Measurements from ENCODE around the gene GLRX5.
A peak's percentile ranks its signal among the peaks of the same experiment; 100 is the strongest.

DNA sequence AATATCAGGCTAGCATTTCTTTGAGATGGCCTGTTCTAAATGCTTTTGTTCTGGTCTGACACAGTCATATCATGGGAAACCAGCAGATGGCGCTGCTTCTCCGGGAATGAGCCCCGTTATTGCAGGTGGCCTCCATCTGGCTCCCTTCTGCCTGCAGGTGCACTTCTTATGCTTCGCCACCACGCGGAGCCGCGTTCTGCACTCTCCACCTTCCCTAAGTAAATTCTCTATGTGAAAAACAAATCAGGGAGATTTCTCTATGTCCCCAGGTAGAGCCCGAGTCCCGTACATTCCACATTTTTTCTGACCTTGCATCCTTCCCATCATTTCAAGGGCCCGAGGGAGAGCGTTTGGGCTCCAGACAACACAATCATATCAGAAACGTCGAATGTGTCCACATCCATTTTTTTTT is 26.2 kb downstream of the GLRX5 start:
- TF ChIP-seq, protein P1, sequence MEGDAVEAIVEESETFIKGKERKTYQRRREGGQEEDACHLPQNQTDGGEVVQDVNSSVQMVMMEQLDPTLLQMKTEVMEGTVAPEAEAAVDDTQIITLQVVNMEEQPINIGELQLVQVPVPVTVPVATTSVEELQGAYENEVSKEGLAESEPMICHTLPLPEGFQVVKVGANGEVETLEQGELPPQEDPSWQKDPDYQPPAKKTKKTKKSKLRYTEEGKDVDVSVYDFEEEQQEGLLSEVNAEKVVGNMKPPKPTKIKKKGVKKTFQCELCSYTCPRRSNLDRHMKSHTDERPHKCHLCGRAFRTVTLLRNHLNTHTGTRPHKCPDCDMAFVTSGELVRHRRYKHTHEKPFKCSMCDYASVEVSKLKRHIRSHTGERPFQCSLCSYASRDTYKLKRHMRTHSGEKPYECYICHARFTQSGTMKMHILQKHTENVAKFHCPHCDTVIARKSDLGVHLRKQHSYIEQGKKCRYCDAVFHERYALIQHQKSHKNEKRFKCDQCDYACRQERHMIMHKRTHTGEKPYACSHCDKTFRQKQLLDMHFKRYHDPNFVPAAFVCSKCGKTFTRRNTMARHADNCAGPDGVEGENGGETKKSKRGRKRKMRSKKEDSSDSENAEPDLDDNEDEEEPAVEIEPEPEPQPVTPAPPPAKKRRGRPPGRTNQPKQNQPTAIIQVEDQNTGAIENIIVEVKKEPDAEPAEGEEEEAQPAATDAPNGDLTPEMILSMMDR (IDR thresholded peaks at IDR 0.05): peak; percentile 98
- TF ChIP-seq RAD21 (conservative IDR thresholded peaks at IDR 0.05 in 1 of 2, IDR thresholded peaks at IDR 0.05 in 1 of 2) (peak; percentile 98), ZSCAN20 (CRISPR knock-in tag; IDR thresholded peaks at IDR 0.05) (no peak), KDM1A (IDR thresholded peaks at IDR 0.05; ENCODE audit: low read depth) (no peak)
